Pancreas (tissue), 10 donors: ENCODE data around the gene ASPRV1. TPM values are rescaled to one million over a fixed set of nuclear protein-coding genes. Genes with fewer than 3 reads are reported as not detected.

Experiments used
- ATAC-seq, 4 donors: fragments of 200-7000 bp; cut with Tn5 transposase; one replicate each; pipeline versions ENCODE4 v1.8.0 to v1.9.1; 2020; ENCODE audit warnings: mild to moderate bottlenecking in 4 of 4, moderate library complexity in 4 of 4
- DNase-seq, 6 donors: peaks; one replicate each; pipeline ENCODE4 v3.0.0-alpha.2; 2020
- FAIRE-seq: peaks from 2 replicates; lab custom pipeline; 2012; peaks lifted over from hg19 to GRCh38; lab: Jason Lieb, UNC
- H3K27ac ChIP-seq, 4 donors: fragments of 200-600 bp; sonication (generic); 1 replicate in 3 of 4; 2 replicates in 1 of 4; pipeline versions ENCODE4 v1.5.0 to v1.8.0; 2020
- H3K27me3 ChIP-seq, 4 donors: fragments of 200-600 bp; one replicate each; pipeline ENCODE4 v1.8.0; 2021
- H3K36me3 ChIP-seq, 3 donors: fragments of 200-600 bp; sonication (generic) in 1 of 3; one replicate each; pipeline versions ENCODE4 v1.5.0 to v1.8.0; 2020 to 2021
- H3K4me1 ChIP-seq, 3 donors: fragments of 200-600 bp; one replicate each; pipeline ENCODE4 v1.8.0; 2021
- H3K4me3 ChIP-seq, 4 donors: fragments of 200-600 bp; sonication (generic) in 2 of 4; one replicate each; pipeline versions ENCODE4 v1.5.0 to v1.8.0; 2020 to 2021
- H3K9me3 ChIP-seq, 4 donors: fragments of 200-600 bp; one replicate each; pipeline ENCODE4 v1.8.0; 2021
- whole genome bisulfite sequencing, 2 donors: extraction: QIAGEN DNeasy Blood & Tissue Kit; methylation state at CpG; one replicate each; pipeline ENCODE4 v1.1.7; 2013; 5-methylcytosine and 5-hydroxymethylcytosine counted together
- intact Hi-C, 3 donors: fragments of 100-400 bp; cut with DNase I; formaldehyde crosslinking; loops; one replicate each; pipeline versions ENCODE4 v1.11.1 to v1.14.2; 2022
- polyA plus RNA-seq, 2 donors: library from polyadenylated mRNA; stranded (reverse); fragments of 200-250 nt; gene quantifications; one replicate each; pipeline ENCODE4 v1.2.3, GENCODE V29; 2013
- total RNA-seq, 6 donors: library from RNA; stranded (reverse); fragmentation: NEBNext Ultra II Directional in 4 of 6; extraction: Animal tissue kit (Norgen Biotek cat#: 25700) in 4 of 6; gene quantifications; one replicate each; pipeline versions ENCODE4 v1.2.1 to v1.2.4, GENCODE V29; 2021 to 2023
- TF ChIP-seq, protein P1 (sequence below), 4 donors: fragments of 200-600 bp; sonication (generic) in 3 of 4; IDR thresholded peaks; one replicate each; pipeline versions ENCODE4 v1.5.0 to v1.8.0; 2021; ENCODE audit warnings: antibody characterized with exemption in 4 of 4
- donor health status: healthy with polysubstance abuse.
- donor health status: DM: no; HTN: no; CAD: no; lungs with moderate emphysema.
- donor health status: DM: no; HTN: no; CAD: no.
- donor health status: control.
- donor health status: control.
- donor health status: Bipolar disorder and iron deficiency.
- donor health status: DM: yes; HTN: yes; CAD: no.
- donor health status: DM: no; HTN: no; CAD: no.
- donor health status: DM: no; HTN: no; CAD: no.
- donor health status: DM: yes; HTN: yes; CAD: no.

ASPRV1 gene
- total and polyA plus RNA-seq, 8 donors, result 0.12 to 1.2 (median 0.29) TPM

DNA sequence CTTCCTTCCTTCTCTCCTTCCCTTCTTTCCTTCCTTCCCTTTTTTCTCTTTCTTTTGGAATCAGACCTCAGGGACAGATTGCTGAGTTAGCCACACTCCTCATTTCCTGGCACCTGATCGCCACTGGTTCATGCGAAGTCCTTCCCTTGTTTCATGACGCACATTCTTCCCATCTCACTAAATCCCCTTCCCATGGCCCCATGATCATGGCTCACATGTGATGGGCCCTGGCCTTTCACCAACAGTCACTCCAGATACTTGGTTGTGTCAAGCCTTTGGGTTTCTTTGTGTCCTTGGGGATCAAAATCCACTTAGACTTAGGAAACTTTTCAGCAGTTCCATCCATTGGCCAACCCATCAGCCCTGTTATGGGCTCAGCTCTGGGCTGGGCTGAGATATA lies 23.8 kb upstream of the ASPRV1 start:
- Histone ChIP-seq H3K27me3 (no peaks in the 10 kb centered on the region), H3K36me3 (no peaks in the 10 kb centered on the region), H3K4me3 (no peak overlapping the region), H3K4me1 (no peaks in the 10 kb centered on the region), H3K9me3 (no peaks in the 10 kb centered on the region), H3K27ac (peak overlapping the region in 1 of 4 donors; percentile 9)
- WGBS, 2 donors, result 96 to 97% methylated on average over 3 of the region's 3 CpGs
- intact Hi-C loops, result no loop called here
- FAIRE-seq (no peak), DNase-seq (no peak), ATAC-seq (no peak)
- TF ChIP-seq, protein P1, sequence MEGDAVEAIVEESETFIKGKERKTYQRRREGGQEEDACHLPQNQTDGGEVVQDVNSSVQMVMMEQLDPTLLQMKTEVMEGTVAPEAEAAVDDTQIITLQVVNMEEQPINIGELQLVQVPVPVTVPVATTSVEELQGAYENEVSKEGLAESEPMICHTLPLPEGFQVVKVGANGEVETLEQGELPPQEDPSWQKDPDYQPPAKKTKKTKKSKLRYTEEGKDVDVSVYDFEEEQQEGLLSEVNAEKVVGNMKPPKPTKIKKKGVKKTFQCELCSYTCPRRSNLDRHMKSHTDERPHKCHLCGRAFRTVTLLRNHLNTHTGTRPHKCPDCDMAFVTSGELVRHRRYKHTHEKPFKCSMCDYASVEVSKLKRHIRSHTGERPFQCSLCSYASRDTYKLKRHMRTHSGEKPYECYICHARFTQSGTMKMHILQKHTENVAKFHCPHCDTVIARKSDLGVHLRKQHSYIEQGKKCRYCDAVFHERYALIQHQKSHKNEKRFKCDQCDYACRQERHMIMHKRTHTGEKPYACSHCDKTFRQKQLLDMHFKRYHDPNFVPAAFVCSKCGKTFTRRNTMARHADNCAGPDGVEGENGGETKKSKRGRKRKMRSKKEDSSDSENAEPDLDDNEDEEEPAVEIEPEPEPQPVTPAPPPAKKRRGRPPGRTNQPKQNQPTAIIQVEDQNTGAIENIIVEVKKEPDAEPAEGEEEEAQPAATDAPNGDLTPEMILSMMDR (IDR thresholded peaks at IDR 0.05), result no peak

GRCh38 chr2:69983392-69983966 lies 22.0 kb upstream of the ASPRV1 start:
- H3K4me3 ChIP-seq, result no peak overlapping the region
- 97 to 98% methylated on average over 3 of the region's 3 CpGs for WGBS, 2 donors
- FAIRE-seq, result no peak
- no peak for DNase-seq
- no peaks in the 10 kb centered on the region for H3K27me3 ChIP-seq
- intact Hi-C loops, result no loop called here
- no peak for ATAC-seq
- no peaks in the 10 kb centered on the region for H3K4me1 ChIP-seq
- no peaks in the 10 kb centered on the region for H3K36me3 ChIP-seq
- H3K9me3 ChIP-seq, result no peaks in the 10 kb centered on the region
- TF ChIP-seq, protein P1 (IDR thresholded peaks at IDR 0.05), result no peak
- H3K27ac ChIP-seq, result no peak overlapping the region

- no peak for DNase-seq
- H3K27ac ChIP-seq, result no peak overlapping the region
- H3K4me1 ChIP-seq, result no peaks in the 10 kb centered on the region
- intact Hi-C loops, result no loop called here
- no peak for FAIRE-seq
- 76 to 77% methylated on average over 8 of the region's 8 CpGs for WGBS, 2 donors
- ATAC-seq, result no peak
- H3K27me3 ChIP-seq, result no peaks in the 10 kb centered on the region
- H3K36me3 ChIP-seq, result no peaks in the 10 kb centered on the region
- H3K4me3 ChIP-seq, result no peak overlapping the region
- TF ChIP-seq, protein P1 (IDR thresholded peaks at IDR 0.05), result no peak
- H3K9me3 ChIP-seq, result no peaks in the 10 kb centered on the region
Measured at GRCh38 chr2:69979902-69980807, 18.7 kb upstream of the ASPRV1 start.

GRCh38 chr2:69977906-69978482 lies 16.6 kb upstream of the ASPRV1 start:
- Histone ChIP-seq H3K27ac (no peak overlapping the region), H3K4me3 (no peak overlapping the region), H3K4me1 (no peaks in the 10 kb centered on the region), H3K27me3 (no peaks in the 10 kb centered on the region), H3K36me3 (no peaks in the 10 kb centered on the region), H3K9me3 (no peaks in the 10 kb centered on the region)
- FAIRE-seq (no peak), ATAC-seq (no peak), DNase-seq (no peak)
- TF ChIP-seq, protein P1 (IDR thresholded peaks at IDR 0.05), result no peak
- WGBS, 2 donors, result 85 to 86% methylated on average over 4 of the region's 4 CpGs
- intact Hi-C loops, result no loop called here
